Measurements from ENCODE around the gene PTPRR.

PTPRR gene

GRCh38 chr12:70783455-70783854 lies 137.1 kb downstream of the PTPRR start:
- H3K4me3 ChIP-seq (ENCODE audit: low read depth, low read length), result no peak overlapping the region
- H3K9ac ChIP-seq (ENCODE audit: low read depth, low read length), result no peak overlapping the region
- no peaks in the 10 kb centered on the region for H3K36me3 ChIP-seq (ENCODE audit: control insufficient read depth, insufficient read depth, low read length)
- no peaks in the 10 kb centered on the region for H3K27me3 ChIP-seq (ENCODE audit: control insufficient read depth, insufficient read depth, low read length)
- no peaks in the 10 kb centered on the region for H3K4me1 ChIP-seq (ENCODE audit: control insufficient read depth, insufficient read depth, low read length)
- no peaks in the 10 kb centered on the region for H3K9me3 ChIP-seq (ENCODE audit: control insufficient read depth, insufficient read depth, low read length)

DNA sequence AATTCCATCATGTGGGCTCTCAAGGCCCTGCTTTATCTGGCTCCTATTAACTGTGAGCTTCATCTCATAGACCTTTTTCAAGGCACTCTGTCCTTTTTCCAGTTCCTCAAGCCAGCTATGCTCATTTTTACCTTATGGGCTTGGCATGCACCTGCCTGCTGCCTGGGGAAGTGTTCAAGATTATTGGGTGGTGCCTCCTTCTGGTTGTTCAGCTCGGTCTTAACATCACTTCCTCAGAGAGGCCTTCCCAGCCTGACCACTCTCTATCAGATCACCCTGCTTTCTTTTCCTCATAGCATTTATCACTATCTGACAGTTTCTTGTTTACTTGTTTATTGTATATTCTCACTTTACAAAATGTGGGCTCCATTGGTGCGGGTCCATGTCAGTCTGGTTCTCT lies 141.3 kb downstream of the PTPRR start:
- no peaks in the 10 kb centered on the region for H3K27me3 ChIP-seq (ENCODE audit: control insufficient read depth, insufficient read depth, low read length)
- no peaks in the 10 kb centered on the region for H3K4me1 ChIP-seq (ENCODE audit: control insufficient read depth, insufficient read depth, low read length)
- H3K9me3 ChIP-seq (ENCODE audit: control insufficient read depth, insufficient read depth, low read length), result no peaks in the 10 kb centered on the region
- no peak overlapping the region for H3K4me3 ChIP-seq (ENCODE audit: low read depth, low read length)
- H3K36me3 ChIP-seq (ENCODE audit: control insufficient read depth, insufficient read depth, low read length), result no peaks in the 10 kb centered on the region
- no peak overlapping the region for H3K9ac ChIP-seq (ENCODE audit: low read depth, low read length)

GRCh38 chr12:70774055-70774454 lies 146.5 kb downstream of the PTPRR start:
- H3K36me3 ChIP-seq (ENCODE audit: control insufficient read depth, insufficient read depth, low read length), result no peaks in the 10 kb centered on the region
- H3K4me3 ChIP-seq (ENCODE audit: low read depth, low read length), result no peak overlapping the region
- no peaks in the 10 kb centered on the region for H3K4me1 ChIP-seq (ENCODE audit: control insufficient read depth, insufficient read depth, low read length)
- H3K27me3 ChIP-seq (ENCODE audit: control insufficient read depth, insufficient read depth, low read length), result no peaks in the 10 kb centered on the region
- H3K9ac ChIP-seq (ENCODE audit: low read depth, low read length), result no peak overlapping the region
- no peaks in the 10 kb centered on the region for H3K9me3 ChIP-seq (ENCODE audit: control insufficient read depth, insufficient read depth, low read length)

DNA sequence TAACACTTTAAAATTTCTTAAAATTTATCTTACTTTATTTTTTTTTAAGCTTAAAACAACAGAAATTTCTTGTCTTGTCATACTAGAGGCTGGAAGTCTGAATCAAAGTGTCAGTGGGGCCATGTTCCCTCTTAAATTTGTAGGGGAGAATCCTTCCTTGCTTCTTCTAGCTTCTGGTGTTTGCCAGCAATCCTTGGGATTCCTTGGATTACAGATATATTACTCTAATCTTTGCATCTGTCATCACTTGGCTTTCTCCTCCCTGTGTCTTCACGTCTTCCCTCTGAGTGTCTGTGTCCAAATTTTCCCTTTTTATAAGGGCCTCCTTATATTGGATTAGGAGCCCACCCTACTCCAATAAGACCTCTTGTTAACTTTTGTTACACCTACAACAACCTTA lies 147.7 kb downstream of the PTPRR start:
- no peak overlapping the region for H3K4me3 ChIP-seq (ENCODE audit: low read depth, low read length)
- H3K9me3 ChIP-seq (ENCODE audit: control insufficient read depth, insufficient read depth, low read length), result no peaks in the 10 kb centered on the region
- H3K9ac ChIP-seq (ENCODE audit: low read depth, low read length), result no peak overlapping the region
- H3K36me3 ChIP-seq (ENCODE audit: control insufficient read depth, insufficient read depth, low read length), result no peaks in the 10 kb centered on the region
- H3K4me1 ChIP-seq (ENCODE audit: control insufficient read depth, insufficient read depth, low read length), result no peaks in the 10 kb centered on the region
- H3K27me3 ChIP-seq (ENCODE audit: control insufficient read depth, insufficient read depth, low read length), result no peaks in the 10 kb centered on the region

DNA sequence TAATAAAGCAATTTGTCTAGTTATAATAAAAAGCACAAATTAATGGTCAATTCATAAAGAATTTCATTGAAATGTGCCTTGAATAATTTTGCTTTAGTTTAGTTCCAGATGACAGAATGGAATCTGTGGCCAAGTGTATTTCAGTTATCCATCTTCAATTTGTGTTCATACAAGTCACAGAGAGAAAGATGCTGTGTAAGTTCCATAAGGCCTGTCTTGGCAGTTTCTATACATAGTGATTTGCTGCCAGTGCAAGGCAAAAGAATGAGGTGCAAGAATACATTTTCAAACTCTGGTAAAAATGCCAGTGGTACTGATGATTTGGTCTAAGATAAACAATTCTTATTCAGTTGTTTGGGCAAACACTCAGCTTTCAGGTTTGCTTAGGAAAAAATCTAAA lies 149.0 kb downstream of the PTPRR start:
- no peaks in the 10 kb centered on the region for H3K9me3 ChIP-seq (ENCODE audit: control insufficient read depth, insufficient read depth, low read length)
- H3K4me3 ChIP-seq (ENCODE audit: low read depth, low read length), result no peak overlapping the region
- no peak overlapping the region for H3K9ac ChIP-seq (ENCODE audit: low read depth, low read length)
- H3K4me1 ChIP-seq (ENCODE audit: control insufficient read depth, insufficient read depth, low read length), result no peaks in the 10 kb centered on the region
- H3K27me3 ChIP-seq (ENCODE audit: control insufficient read depth, insufficient read depth, low read length), result no peaks in the 10 kb centered on the region
- H3K36me3 ChIP-seq (ENCODE audit: control insufficient read depth, insufficient read depth, low read length), result no peaks in the 10 kb centered on the region

DNA sequence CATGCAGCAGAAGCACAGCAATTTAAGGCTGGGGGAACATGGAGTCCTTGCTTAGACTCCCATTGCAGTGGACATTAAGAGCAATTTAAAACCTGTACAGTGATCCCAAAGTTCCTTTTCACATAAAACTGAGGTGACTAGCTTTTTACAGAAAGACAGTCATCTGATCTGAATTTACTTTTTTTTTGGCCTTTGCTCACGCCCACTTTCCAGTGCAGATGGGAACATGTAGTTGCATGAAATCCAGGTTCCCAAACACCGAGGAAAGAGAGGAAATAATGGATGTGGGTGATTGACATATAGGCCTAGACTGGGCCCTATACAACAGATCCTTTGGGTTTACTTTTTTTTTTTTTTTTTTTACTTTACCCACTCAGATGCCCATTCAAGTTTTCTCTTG lies 156.9 kb downstream of the PTPRR start:
- Histone ChIP-seq H3K4me3 (ENCODE audit: low read depth, low read length) (no peak overlapping the region), H3K9ac (ENCODE audit: low read depth, low read length) (no peak overlapping the region), H3K27me3 (ENCODE audit: control insufficient read depth, insufficient read depth, low read length) (no peaks in the 10 kb centered on the region), H3K4me1 (ENCODE audit: control insufficient read depth, insufficient read depth, low read length) (no peaks in the 10 kb centered on the region), H3K36me3 (ENCODE audit: control insufficient read depth, insufficient read depth, low read length) (no peaks in the 10 kb centered on the region), H3K9me3 (ENCODE audit: control insufficient read depth, insufficient read depth, low read length) (no peaks in the 10 kb centered on the region)

DNA sequence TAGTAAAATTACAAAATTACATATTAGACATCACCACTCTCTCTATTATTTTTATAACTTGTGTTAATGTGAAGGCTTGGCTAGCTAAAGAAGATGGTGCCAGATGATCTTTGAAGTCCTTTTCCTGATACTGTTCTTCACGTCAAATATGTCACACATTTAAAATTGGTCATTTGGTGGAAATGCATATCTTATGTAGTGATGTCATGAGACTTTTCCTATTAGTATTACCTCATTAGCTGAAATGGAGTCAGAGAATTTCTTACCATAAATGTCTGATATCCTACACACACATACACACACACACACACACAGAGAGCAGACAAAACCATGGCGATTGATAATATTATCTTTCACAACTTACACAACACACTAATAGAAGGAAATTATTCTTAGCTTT lies 158.5 kb downstream of the PTPRR start:
- peaks cover 11% of the 10 kb centered on the region for H3K4me1 ChIP-seq (ENCODE audit: control insufficient read depth, insufficient read depth, low read length)
- H3K9ac ChIP-seq (ENCODE audit: low read depth, low read length), result no peak overlapping the region
- no peaks in the 10 kb centered on the region for H3K36me3 ChIP-seq (ENCODE audit: control insufficient read depth, insufficient read depth, low read length)
- no peaks in the 10 kb centered on the region for H3K9me3 ChIP-seq (ENCODE audit: control insufficient read depth, insufficient read depth, low read length)
- H3K4me3 ChIP-seq (ENCODE audit: low read depth, low read length), result no peak overlapping the region
- H3K27me3 ChIP-seq (ENCODE audit: control insufficient read depth, insufficient read depth, low read length), result no peaks in the 10 kb centered on the region

DNA sequence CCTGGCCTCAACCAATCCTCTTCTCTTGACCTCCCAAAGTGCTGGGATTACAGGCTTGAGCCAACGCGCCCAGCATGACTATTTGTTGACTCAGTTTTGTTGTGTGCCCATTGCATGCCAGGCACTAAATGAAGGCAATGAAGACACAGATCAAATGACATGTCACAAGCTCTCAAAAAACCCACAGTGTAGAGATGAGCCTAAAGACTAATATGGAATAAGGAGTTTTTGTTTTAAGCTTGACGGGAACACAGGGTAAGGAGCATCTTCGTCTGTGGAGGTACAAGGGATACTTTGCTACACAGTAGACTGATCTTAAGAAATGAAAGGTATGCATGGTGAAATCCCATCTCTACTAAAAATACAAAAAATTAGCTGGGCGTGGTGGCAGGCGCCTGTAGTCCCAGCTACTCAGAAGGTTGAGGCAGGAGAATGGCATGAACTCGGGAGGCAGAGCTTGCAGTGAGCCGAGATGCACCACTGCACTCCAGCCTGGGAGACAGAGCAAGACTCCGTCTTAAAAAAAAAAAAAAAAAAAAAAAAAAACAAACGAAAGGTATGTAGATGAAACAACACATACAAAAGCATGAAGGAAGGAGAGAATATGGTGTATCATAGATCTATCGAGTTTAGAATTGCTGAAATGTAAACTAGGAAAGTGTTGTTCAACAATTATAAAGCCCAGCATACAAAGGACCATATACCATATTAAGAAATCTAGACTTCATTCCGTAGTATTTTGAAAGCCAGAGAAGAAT lies 161.2 kb downstream of the PTPRR start:
- H3K4me3 ChIP-seq (ENCODE audit: low read depth, low read length), result no peak overlapping the region
- no peaks in the 10 kb centered on the region for H3K9me3 ChIP-seq (ENCODE audit: control insufficient read depth, insufficient read depth, low read length)
- H3K4me1 ChIP-seq (ENCODE audit: control insufficient read depth, insufficient read depth, low read length), result peaks cover 27% of the 10 kb centered on the region
- H3K27me3 ChIP-seq (ENCODE audit: control insufficient read depth, insufficient read depth, low read length), result no peaks in the 10 kb centered on the region
- no peaks in the 10 kb centered on the region for H3K36me3 ChIP-seq (ENCODE audit: control insufficient read depth, insufficient read depth, low read length)
- no peak overlapping the region for H3K9ac ChIP-seq (ENCODE audit: low read depth, low read length)

GRCh38 chr12:70758494-70758845 lies 162.1 kb downstream of the PTPRR start:
- Histone ChIP-seq H3K9me3 (ENCODE audit: control insufficient read depth, insufficient read depth, low read length) (no peaks in the 10 kb centered on the region), H3K36me3 (ENCODE audit: control insufficient read depth, insufficient read depth, low read length) (no peaks in the 10 kb centered on the region), H3K4me1 (ENCODE audit: control insufficient read depth, insufficient read depth, low read length) (peaks cover 27% of the 10 kb centered on the region)

GRCh38 chr12:70757830-70758493 lies 162.6 kb downstream of the PTPRR start:
- H3K27me3 ChIP-seq (ENCODE audit: control insufficient read depth, insufficient read depth, low read length), result no peaks in the 10 kb centered on the region
- H3K9ac ChIP-seq (ENCODE audit: low read depth, low read length), result no peak overlapping the region
- H3K4me3 ChIP-seq (ENCODE audit: low read depth, low read length), result no peak overlapping the region
- H3K36me3 ChIP-seq (ENCODE audit: control insufficient read depth, insufficient read depth, low read length), result no peaks in the 10 kb centered on the region
- peaks cover 27% of the 10 kb centered on the region for H3K4me1 ChIP-seq (ENCODE audit: control insufficient read depth, insufficient read depth, low read length)
- H3K9me3 ChIP-seq (ENCODE audit: control insufficient read depth, insufficient read depth, low read length), result no peaks in the 10 kb centered on the region

More at GRCh38 chr12:70758494-70758845, 162.1 kb downstream of the PTPRR start:
- Histone ChIP-seq H3K9ac (ENCODE audit: low read depth, low read length) (no peak overlapping the region), H3K27me3 (ENCODE audit: control insufficient read depth, insufficient read depth, low read length) (no peaks in the 10 kb centered on the region), H3K4me3 (ENCODE audit: low read depth, low read length) (no peak overlapping the region)

GRCh38 chr12:70756791-70757190 lies 163.7 kb downstream of the PTPRR start:
- no peak overlapping the region for H3K9ac ChIP-seq (ENCODE audit: low read depth, low read length)
- peaks cover 31% of the 10 kb centered on the region for H3K4me1 ChIP-seq (ENCODE audit: control insufficient read depth, insufficient read depth, low read length)
- no peak overlapping the region for H3K4me3 ChIP-seq (ENCODE audit: low read depth, low read length)
- no peaks in the 10 kb centered on the region for H3K27me3 ChIP-seq (ENCODE audit: control insufficient read depth, insufficient read depth, low read length)
- no peaks in the 10 kb centered on the region for H3K9me3 ChIP-seq (ENCODE audit: control insufficient read depth, insufficient read depth, low read length)
- H3K36me3 ChIP-seq (ENCODE audit: control insufficient read depth, insufficient read depth, low read length), result no peaks in the 10 kb centered on the region

GRCh38 chr12:70756118-70756517 lies 164.4 kb downstream of the PTPRR start:
- Histone ChIP-seq H3K4me1 (ENCODE audit: control insufficient read depth, insufficient read depth, low read length) (peaks cover 31% of the 10 kb centered on the region), H3K4me3 (ENCODE audit: low read depth, low read length) (no peak overlapping the region), H3K9ac (ENCODE audit: low read depth, low read length) (no peak overlapping the region), H3K27me3 (ENCODE audit: control insufficient read depth, insufficient read depth, low read length) (no peaks in the 10 kb centered on the region), H3K36me3 (ENCODE audit: control insufficient read depth, insufficient read depth, low read length) (no peaks in the 10 kb centered on the region), H3K9me3 (ENCODE audit: control insufficient read depth, insufficient read depth, low read length) (no peaks in the 10 kb centered on the region)

All from iPS-15b (cell line).